ENCODE measurements around the gene GLT1D1. TPM values are rescaled to one million over a fixed set of nuclear protein-coding genes. Genes with fewer than 3 reads are reported as not detected.

The GLT1D1 gene
- total and polyA plus RNA-seq, 2 of the 8 experiments (the other 6 are each of a cell fraction or from before 2014, with no cell fraction given) = 1.5 to 3.6 TPM

DNA sequence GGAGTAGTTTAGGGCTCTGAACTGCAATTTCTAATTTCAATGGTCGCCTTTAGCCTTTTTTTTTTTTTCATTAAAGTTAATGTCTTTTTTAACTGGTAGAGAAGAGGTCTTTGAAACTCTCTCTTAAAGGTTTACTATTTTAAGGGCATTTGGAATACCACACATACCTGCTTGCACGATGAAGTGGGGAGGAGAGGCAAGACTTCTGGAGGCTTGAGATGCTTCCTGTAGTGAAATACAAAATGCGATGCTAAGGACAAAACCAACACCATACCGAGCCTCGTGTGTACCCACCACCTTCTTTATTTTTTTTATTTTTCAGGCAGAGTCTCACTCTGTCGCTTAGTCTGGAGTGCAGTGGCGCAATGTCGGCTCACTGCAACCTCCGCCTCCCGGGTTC is 57.4 kb downstream of the GLT1D1 start:
- Histone ChIP-seq H3K27me3 (replicated peaks in 1 of 4; ENCODE audit: control insufficient read depth in 3 of 4, extremely low read depth in 1 of 4, insufficient read depth in 3 of 4, low read length in 3 of 4) (no peaks in the 10 kb centered on the region), H3K4me3 (ENCODE audit: extremely low read depth in 1 of 4, insufficient read depth in 2 of 4, low read depth in 3 of 4, low read length in 4 of 4) (no peak overlapping the region), H2BK20ac (ENCODE audit: low read length) (no peak overlapping the region), H4K91ac (replicated peaks; ENCODE audit: insufficient read length, low read length) (no peak overlapping the region), H3K18ac (ENCODE audit: extremely low read depth, low read length) (no peak overlapping the region), H3K9ac (replicated peaks in 1 of 4; ENCODE audit: extremely low read depth in 1 of 4, low read depth in 3 of 4, low read length in 3 of 4) (no peak overlapping the region), H2BK15ac (ENCODE audit: low read length) (no peak overlapping the region), H3K36me3 (ENCODE audit: control insufficient read depth in 2 of 4, insufficient read depth in 4 of 4, low read length in 3 of 4) (no peaks in the 10 kb centered on the region; a peak in 1 of 8 replicates), H4K5ac (ENCODE audit: insufficient read length, low read depth, low read length) (no peak overlapping the region), H4K20me1 (replicated peaks in 1 of 2; ENCODE audit: control insufficient read depth in 1 of 2, insufficient read depth in 2 of 2, low read length in 2 of 2) (no peaks in the 10 kb centered on the region), H3K56ac (replicated peaks; ENCODE audit: insufficient read length, low read depth, low read length) (no peak overlapping the region), H3K27ac (ENCODE audit: low read depth, low read length) (no peak overlapping the region), H3K79me2 (ENCODE audit: control insufficient read depth in 1 of 2, insufficient read depth in 2 of 2, low read length in 2 of 2) (no peaks in the 10 kb centered on the region), H3K4me2 (ENCODE audit: insufficient read depth in 1 of 2, low read depth in 2 of 2, low read length in 2 of 2) (no peak overlapping the region), H3K9me3 (ENCODE audit: insufficient read depth in 2 of 2, low read depth in 1 of 2, low read length in 1 of 2) (no peaks in the 10 kb centered on the region), H4K8ac (ENCODE audit: extremely low read depth, insufficient read depth, low read length) (no peak overlapping the region), H2AK5ac (ENCODE audit: low read depth, low read length) (no peak overlapping the region), H3K4me1 (replicated peaks in 1 of 4; ENCODE audit: control insufficient read depth in 3 of 4, insufficient read depth in 4 of 4, low read length in 3 of 4) (no peaks in the 10 kb centered on the region), H3K14ac (ENCODE audit: insufficient read length) (no peak overlapping the region), H3K79me1 (ENCODE audit: low read depth, low read length) (no peaks in the 10 kb centered on the region), H2BK5ac (ENCODE audit: low read depth, low read length) (no peak overlapping the region), H3K4ac (replicated peaks; ENCODE audit: insufficient read length, low read depth, low read length) (no peak overlapping the region), H3K23me2 (ENCODE audit: low read depth, low read length) (no peaks in the 10 kb centered on the region), H3K23ac (ENCODE audit: insufficient read length) (no peak overlapping the region), H2BK120ac (replicated peaks; ENCODE audit: low read depth, low read length) (no peak overlapping the region), H2AFZ (ENCODE audit: low read length) (no peak overlapping the region), H2BK12ac (ENCODE audit: low read depth, low read length) (no peak overlapping the region)
- no peak for FAIRE-seq
- ChIA-PET POLR2A (ENCODE audit: partially characterized antibody) (no interaction called here), CTCF (ENCODE audit: partially characterized antibody) (interaction anchor here (0.7 kb wide), 1 partner anchor 59 kb away, joined by 3 read pairs; no protein-coding TSS in a partner anchor)
- 94% methylated on average over 10 of the region's 10 CpGs; no CpG with 5 or more reads in 1 of the 2 experiments for WGBS, 2 experiments (ENCODE audit: extremely low coverage in 1 of 2, insufficient coverage in 1 of 2, insufficient read length in 1 of 2, insufficient replicate concordance in 2 of 2, low coverage in 1 of 2, low lambda C conversion rate in 2 of 2, missing lambda C conversion rate in 1 of 2)
- no peak for DNase-seq (ENCODE audit: low read depth in 1 of 2, low spot score in 2 of 2)
- TF ChIP-seq RBBP5 (IDR thresholded peaks at IDR 0.05; ENCODE audit: borderline replicate concordance, low read depth, low read length) (no peak), RXRA (IDR thresholded peaks at IDR 0.05; ENCODE audit: insufficient read depth, low read depth, low read length) (no peak), KDM4A (IDR thresholded peaks at IDR 0.05; ENCODE audit: low read depth, low read length, severe bottlenecking) (no peak), CHD1 (IDR thresholded peaks at IDR 0.05; ENCODE audit: low read depth, low read length) (no peak), MAFK (IDR thresholded peaks at IDR 0.05; ENCODE audit: low read depth, low read length) (no peak), EGR1 (IDR thresholded peaks at IDR 0.05; ENCODE audit: borderline replicate concordance, low read depth, low read length) (no peak), POLR2A (IDR thresholded peaks at IDR 0.05; ENCODE audit: control extremely low read depth in 1 of 2, low read depth in 2 of 2, low read length in 2 of 2) (no peak), HDAC6 (IDR thresholded peaks at IDR 0.05; ENCODE audit: low read depth, low read length) (no peak), GTF2F1 (IDR thresholded peaks at IDR 0.05; ENCODE audit: borderline replicate concordance, low read depth, low read length) (no peak), EZH2 (IDR thresholded peaks at IDR 0.05; ENCODE audit: low read depth, low read length, severe bottlenecking) (no peak), RAD21 (IDR thresholded peaks at IDR 0.05 in 1 of 2, conservative IDR thresholded peaks at IDR 0.05 in 1 of 2; ENCODE audit: low read depth in 2 of 2, low read length in 2 of 2) (no peak), CREB1 (IDR thresholded peaks at IDR 0.05) (no peak)
- TF ChIP-seq, protein P1, sequence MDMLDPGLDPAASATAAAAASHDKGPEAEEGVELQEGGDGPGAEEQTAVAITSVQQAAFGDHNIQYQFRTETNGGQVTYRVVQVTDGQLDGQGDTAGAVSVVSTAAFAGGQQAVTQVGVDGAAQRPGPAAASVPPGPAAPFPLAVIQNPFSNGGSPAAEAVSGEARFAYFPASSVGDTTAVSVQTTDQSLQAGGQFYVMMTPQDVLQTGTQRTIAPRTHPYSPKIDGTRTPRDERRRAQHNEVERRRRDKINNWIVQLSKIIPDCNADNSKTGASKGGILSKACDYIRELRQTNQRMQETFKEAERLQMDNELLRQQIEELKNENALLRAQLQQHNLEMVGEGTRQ (IDR thresholded peaks at IDR 0.05; ENCODE audit: low read length) = no peak

All from H1 (cell line).